HG02870 (cell line): Measurements from ENCODE around the gene ASB16.
"Not testable (repeated sequence)": the region's sequence is repeated elsewhere in the genome, so short reads cannot be mapped to it uniquely, and the experiment has no call there.

Source experiments
- ATAC-seq: cut with Tn5 transposase; IDR thresholded peaks from one replicate; pipeline ENCODE4 v1.9.1; 2021; ENCODE audit warnings: mild to moderate bottlenecking, moderate library complexity; ENCODE audit not compliant: unreplicated experiment

ASB16 gene

GRCh38 chr17:44170499-44171201 is at the start of gene ASB16:
Gene ASB16 (plus strand): TSS chr17:44170704. CDS start chr17:44170790, 86 bp downstream.
- ATAC-seq = no peak

GRCh38 chr17:44120851-44121605 is 49.5 kb upstream of the ASB16 start:
- ATAC-seq = no peak

- no peak for ATAC-seq
These were observed 48.3 kb upstream of the ASB16 start for GRCh38 chr17:44121997-44122815.

- peak; percentile 6 for ATAC-seq
These were observed 47.6 kb upstream of the ASB16 start for GRCh38 chr17:44122816-44123355.

GRCh38 chr17:44123356-44124117 is 47.0 kb upstream of the ASB16 start, which contains the start of gene HDAC5:
Gene HDAC5 (minus strand): TSS chr17:44123641. CDS start chr17:44117515, 6,126 bp downstream.
- ATAC-seq = peak; percentile 84

- no peak for ATAC-seq
These were observed 46.4 kb upstream of the ASB16 start for GRCh38 chr17:44124118-44124438.

GRCh38 chr17:44128383-44128782 is 42.1 kb upstream of the ASB16 start:
- ATAC-seq = no peak

GRCh38 chr17:44130693-44131349 is 39.7 kb upstream of the ASB16 start:
- ATAC-seq = no peak

GRCh38 chr17:44131372-44131771 is 39.1 kb upstream of the ASB16 start:
- not testable (repeated sequence) for ATAC-seq

- no peak for ATAC-seq
These were observed 38.2 kb upstream of the ASB16 start for GRCh38 chr17:44132275-44132821.

- no peak for ATAC-seq
These were observed 36.5 kb upstream of the ASB16 start for GRCh38 chr17:44133918-44134476.

- no peak for ATAC-seq
These were observed 35.5 kb upstream of the ASB16 start for GRCh38 chr17:44134752-44135568.

GRCh38 chr17:44137891-44138709 is 32.4 kb upstream of the ASB16 start:
- ATAC-seq = no peak

- not testable (repeated sequence) for ATAC-seq
These were observed 26.6 kb upstream of the ASB16 start for GRCh38 chr17:44143921-44144320.

GRCh38 chr17:44144966-44145739 is 25.4 kb upstream of the ASB16 start:
- ATAC-seq = no peak

- no peak for ATAC-seq
These were observed 23.8 kb upstream of the ASB16 start for GRCh38 chr17:44146375-44147346.
